SK-N-SH treated with all-trans-retinoic acid at 6 μM for 48 hours (cell line): ENCODE data around the gene LYST.

ENCODE experiments used
- ATAC-seq: fragments of 200-7000 bp; cut with Tn5 transposase; 3 replicates; pipeline ENCODE4 v1.9.1; 2020; ENCODE audit warnings: mild to moderate bottlenecking, moderate library complexity
- ARNTL ChIP-seq: fragments of 450-650 bp; formaldehyde crosslinking; IDR thresholded peaks from 2 replicates; pipeline ENCODE4 v1.5.0; 2020; ENCODE audit warnings: low read depth, mild to moderate bottlenecking, moderate library complexity, borderline replicate concordance
- BACH2 ChIP-seq: fragments of 250-450 bp; sonication (Bioruptor Pico); IDR thresholded peaks from 2 replicates; pipeline ENCODE4 v1.9.0; 2021; ENCODE audit warnings: mild to moderate bottlenecking, borderline replicate concordance
- CSDC2 ChIP-seq: fragments of 250-450 bp; sonication (Bioruptor Pico); IDR thresholded peaks from 2 replicates; pipeline ENCODE4 v1.5.0; 2020; ENCODE audit warnings: mild to moderate bottlenecking, moderate library complexity
- ESRRG ChIP-seq: fragments of 250-450 bp; sonication (Bioruptor Pico); IDR thresholded peaks from 2 replicates; pipeline ENCODE4 v1.6.1; 2021; ENCODE audit warnings: mild to moderate bottlenecking
- GLIS3 ChIP-seq: fragments of 250-450 bp; sonication (Bioruptor Pico); IDR thresholded peaks from 2 replicates; pipeline ENCODE4 v1.5.0; 2020; ENCODE audit warnings: mild to moderate bottlenecking, moderate library complexity
- ISL1 ChIP-seq: fragments of 250-450 bp; sonication (Bioruptor Pico); IDR thresholded peaks from 2 replicates; pipeline ENCODE4 v2.1.2; 2022; ENCODE audit warnings: mild to moderate bottlenecking, moderate library complexity
- PPARA ChIP-seq: fragments of 250-450 bp; sonication (Bioruptor Pico); IDR thresholded peaks from 2 replicates; pipeline ENCODE4 v1.5.0; 2020; ENCODE audit warnings: mild to moderate bottlenecking, borderline replicate concordance
- RARB ChIP-seq: fragments of 250-450 bp; sonication (Bioruptor Pico); IDR thresholded peaks from 2 replicates; pipeline ENCODE4 v1.8.0; 2021; ENCODE audit warnings: mild to moderate bottlenecking, moderate library complexity
- SNAI2 ChIP-seq: fragments of 250-450 bp; sonication (Bioruptor Pico); IDR thresholded peaks from 2 replicates; pipeline ENCODE4 v1.5.0; 2020; ENCODE audit warnings: mild to moderate bottlenecking, moderate library complexity
- TCF4 ChIP-seq: fragments of 250-450 bp; sonication (Bioruptor Pico); IDR thresholded peaks from 2 replicates; pipeline ENCODE4 v1.8.0; 2021; ENCODE audit warnings: mild to moderate bottlenecking, moderate library complexity, borderline replicate concordance
- TOX ChIP-seq: fragments of 250-450 bp; sonication (Bioruptor Pico); IDR thresholded peaks from 2 replicates; pipeline ENCODE4 v1.8.0; 2021; ENCODE audit warnings: mild to moderate bottlenecking, moderate library complexity, borderline replicate concordance
- TSHZ2 ChIP-seq: fragments of 250-450 bp; sonication (Bioruptor Pico); IDR thresholded peaks from 2 replicates; pipeline ENCODE4 v1.5.0; 2020; ENCODE audit warnings: mild to moderate bottlenecking, moderate library complexity
- ZC3H10 ChIP-seq: fragments of 250-450 bp; sonication (Bioruptor Pico); IDR thresholded peaks from 2 replicates; pipeline ENCODE4 v1.5.1; 2021; ENCODE audit warnings: mild to moderate bottlenecking, moderate library complexity
- ZFP3 ChIP-seq: fragments of 250-450 bp; sonication (Bioruptor Pico); IDR thresholded peaks from 2 replicates; pipeline ENCODE4 v1.5.0; 2020; ENCODE audit warnings: mild to moderate bottlenecking, moderate library complexity
- ZFP30 ChIP-seq: fragments of 450-650 bp; formaldehyde crosslinking; IDR thresholded peaks from 2 replicates; pipeline ENCODE4 v1.5.0; 2022; ENCODE audit warnings: mild to moderate bottlenecking, moderate library complexity
- ZNF565 ChIP-seq: fragments of 450-650 bp; formaldehyde crosslinking; conservative IDR thresholded peaks from 2 replicates; pipeline ENCODE4 v1.5.0; 2020; ENCODE audit warnings: low read depth, mild to moderate bottlenecking, moderate library complexity
- ZNF70 ChIP-seq: fragments of 450-650 bp; formaldehyde crosslinking; IDR thresholded peaks from 2 replicates; pipeline ENCODE4 v1.5.0; 2020; ENCODE audit warnings: mild to moderate bottlenecking, moderate library complexity
- ZNF8 ChIP-seq: fragments of 450-650 bp; formaldehyde crosslinking; IDR thresholded peaks from 2 replicates; pipeline ENCODE4 v1.5.0; 2020; ENCODE audit warnings: mild to moderate bottlenecking, moderate library complexity
- TF ChIP-seq, protein P1 (sequence below): fragments of 250-450 bp; sonication (Bioruptor Pico); IDR thresholded peaks from 2 replicates; pipeline ENCODE4 v1.5.1; 2020; ENCODE audit warnings: low read depth, mild to moderate bottlenecking, moderate library complexity
- TF ChIP-seq, protein P2 (sequence below): fragments of 250-450 bp; sonication (Bioruptor Pico); IDR thresholded peaks from 2 replicates; pipeline ENCODE4 v1.5.1; 2021; ENCODE audit warnings: mild to moderate bottlenecking, moderate library complexity
- TF ChIP-seq, protein P3 (sequence below): fragments of 250-450 bp; sonication (Bioruptor Pico); IDR thresholded peaks from 2 replicates; pipeline ENCODE4 v1.8.0; 2021; ENCODE audit warnings: low read depth, mild to moderate bottlenecking, moderate library complexity, borderline replicate concordance
- TF ChIP-seq, protein P4 (sequence below): fragments of 250-450 bp; sonication (Bioruptor Pico); IDR thresholded peaks from 2 replicates; pipeline ENCODE4 v1.8.0; 2020; ENCODE audit warnings: mild to moderate bottlenecking, moderate library complexity, borderline replicate concordance

The LYST gene

DNA sequence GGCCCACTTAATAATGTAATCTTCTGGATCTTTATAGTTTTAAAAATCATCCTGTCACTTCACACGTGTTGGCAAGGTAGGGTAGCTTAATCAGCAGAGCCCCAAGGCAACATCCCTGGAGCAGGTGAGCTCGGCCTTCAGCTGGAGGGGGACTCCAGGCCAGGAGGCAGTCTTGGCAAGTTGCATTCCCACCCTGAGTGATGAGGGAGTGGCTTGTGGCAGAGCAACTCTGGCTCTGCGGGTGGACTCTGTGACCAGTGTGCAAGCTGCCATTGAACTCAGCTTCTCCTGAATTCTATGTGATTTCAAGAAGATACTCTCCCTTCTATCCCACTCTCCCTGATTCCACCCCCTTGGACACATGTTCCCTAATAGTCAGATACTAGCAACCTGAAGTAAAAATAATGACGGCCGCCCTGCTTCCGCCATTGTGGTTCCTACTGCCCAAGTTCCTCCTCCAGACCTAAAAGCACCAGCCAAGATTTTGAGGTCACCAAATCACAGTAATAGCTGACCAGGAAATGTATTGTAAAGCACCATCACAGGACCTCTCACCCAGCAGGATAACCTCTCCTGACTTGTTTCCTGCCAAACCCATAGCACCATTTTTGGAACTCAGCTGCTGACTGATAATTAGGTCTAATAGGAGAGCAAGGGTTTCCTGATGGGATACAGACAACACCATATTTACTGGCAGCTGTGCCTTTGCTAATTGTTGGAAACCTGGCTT, 11.5 kb upstream of the LYST start:
- ATAC-seq: no peak
- TF ChIP-seq ISL1 (CRISPR knock-in tag): no peak
- no peak for TF ChIP-seq PPARA
- TF ChIP-seq GLIS3 (CRISPR knock-in tag): no peak
- TF ChIP-seq CSDC2 (CRISPR knock-in tag): no peak
- TF ChIP-seq ARNTL (CRISPR knock-in tag): no peak
- no peak for TF ChIP-seq TCF4
- no peak for TF ChIP-seq TSHZ2 (CRISPR knock-in tag)
- TF ChIP-seq RARB: no peak
- TF ChIP-seq SNAI2 (CRISPR knock-in tag): no peak
- no peak for TF ChIP-seq ZNF8 (CRISPR knock-in tag)
- TF ChIP-seq, protein P1, sequence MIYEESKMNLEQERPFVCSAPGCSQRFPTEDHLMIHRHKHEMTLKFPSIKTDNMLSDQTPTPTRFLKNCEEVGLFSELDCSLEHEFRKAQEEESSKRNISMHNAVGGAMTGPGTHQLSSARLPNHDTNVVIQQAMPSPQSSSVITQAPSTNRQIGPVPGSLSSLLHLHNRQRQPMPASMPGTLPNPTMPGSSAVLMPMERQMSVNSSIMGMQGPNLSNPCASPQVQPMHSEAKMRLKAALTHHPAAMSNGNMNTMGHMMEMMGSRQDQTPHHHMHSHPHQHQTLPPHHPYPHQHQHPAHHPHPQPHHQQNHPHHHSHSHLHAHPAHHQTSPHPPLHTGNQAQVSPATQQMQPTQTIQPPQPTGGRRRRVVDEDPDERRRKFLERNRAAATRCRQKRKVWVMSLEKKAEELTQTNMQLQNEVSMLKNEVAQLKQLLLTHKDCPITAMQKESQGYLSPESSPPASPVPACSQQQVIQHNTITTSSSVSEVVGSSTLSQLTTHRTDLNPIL (CRISPR knock-in tag): no peak
- TF ChIP-seq ZNF565 (CRISPR knock-in tag): no peak
- TF ChIP-seq ESRRG (CRISPR knock-in tag): no peak
- TF ChIP-seq, protein P2, sequence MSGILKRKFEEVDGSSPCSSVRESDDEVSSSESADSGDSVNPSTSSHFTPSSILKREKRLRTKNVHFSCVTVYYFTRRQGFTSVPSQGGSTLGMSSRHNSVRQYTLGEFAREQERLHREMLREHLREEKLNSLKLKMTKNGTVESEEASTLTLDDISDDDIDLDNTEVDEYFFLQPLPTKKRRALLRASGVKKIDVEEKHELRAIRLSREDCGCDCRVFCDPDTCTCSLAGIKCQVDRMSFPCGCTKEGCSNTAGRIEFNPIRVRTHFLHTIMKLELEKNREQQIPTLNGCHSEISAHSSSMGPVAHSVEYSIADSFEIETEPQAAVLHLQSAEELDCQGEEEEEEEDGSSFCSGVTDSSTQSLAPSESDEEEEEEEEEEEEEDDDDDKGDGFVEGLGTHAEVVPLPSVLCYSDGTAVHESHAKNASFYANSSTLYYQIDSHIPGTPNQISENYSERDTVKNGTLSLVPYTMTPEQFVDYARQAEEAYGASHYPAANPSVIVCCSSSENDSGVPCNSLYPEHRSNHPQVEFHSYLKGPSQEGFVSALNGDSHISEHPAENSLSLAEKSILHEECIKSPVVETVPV (CRISPR knock-in tag): no peak
- TF ChIP-seq ZFP30 (CRISPR knock-in tag): no peak
- TF ChIP-seq, protein P3, sequence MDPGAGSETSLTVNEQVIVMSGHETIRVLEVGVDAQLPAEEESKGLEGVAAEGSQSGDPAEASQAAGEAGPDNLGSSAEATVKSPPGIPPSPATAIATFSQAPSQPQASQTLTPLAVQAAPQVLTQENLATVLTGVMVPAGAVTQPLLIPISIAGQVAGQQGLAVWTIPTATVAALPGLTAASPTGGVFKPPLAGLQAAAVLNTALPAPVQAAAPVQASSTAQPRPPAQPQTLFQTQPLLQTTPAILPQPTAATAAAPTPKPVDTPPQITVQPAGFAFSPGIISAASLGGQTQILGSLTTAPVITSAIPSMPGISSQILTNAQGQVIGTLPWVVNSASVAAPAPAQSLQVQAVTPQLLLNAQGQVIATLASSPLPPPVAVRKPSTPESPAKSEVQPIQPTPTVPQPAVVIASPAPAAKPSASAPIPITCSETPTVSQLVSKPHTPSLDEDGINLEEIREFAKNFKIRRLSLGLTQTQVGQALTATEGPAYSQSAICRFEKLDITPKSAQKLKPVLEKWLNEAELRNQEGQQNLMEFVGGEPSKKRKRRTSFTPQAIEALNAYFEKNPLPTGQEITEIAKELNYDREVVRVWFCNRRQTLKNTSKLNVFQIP (CRISPR knock-in tag): no peak
- no peak for TF ChIP-seq ZFP3 (CRISPR knock-in tag)
- TF ChIP-seq, protein P4, sequence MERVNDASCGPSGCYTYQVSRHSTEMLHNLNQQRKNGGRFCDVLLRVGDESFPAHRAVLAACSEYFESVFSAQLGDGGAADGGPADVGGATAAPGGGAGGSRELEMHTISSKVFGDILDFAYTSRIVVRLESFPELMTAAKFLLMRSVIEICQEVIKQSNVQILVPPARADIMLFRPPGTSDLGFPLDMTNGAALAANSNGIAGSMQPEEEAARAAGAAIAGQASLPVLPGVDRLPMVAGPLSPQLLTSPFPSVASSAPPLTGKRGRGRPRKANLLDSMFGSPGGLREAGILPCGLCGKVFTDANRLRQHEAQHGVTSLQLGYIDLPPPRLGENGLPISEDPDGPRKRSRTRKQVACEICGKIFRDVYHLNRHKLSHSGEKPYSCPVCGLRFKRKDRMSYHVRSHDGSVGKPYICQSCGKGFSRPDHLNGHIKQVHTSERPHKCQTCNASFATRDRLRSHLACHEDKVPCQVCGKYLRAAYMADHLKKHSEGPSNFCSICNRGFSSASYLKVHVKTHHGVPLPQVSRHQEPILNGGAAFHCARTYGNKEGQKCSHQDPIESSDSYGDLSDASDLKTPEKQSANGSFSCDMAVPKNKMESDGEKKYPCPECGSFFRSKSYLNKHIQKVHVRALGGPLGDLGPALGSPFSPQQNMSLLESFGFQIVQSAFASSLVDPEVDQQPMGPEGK: no peak
- no peak for TF ChIP-seq TOX (CRISPR knock-in tag)

DNA sequence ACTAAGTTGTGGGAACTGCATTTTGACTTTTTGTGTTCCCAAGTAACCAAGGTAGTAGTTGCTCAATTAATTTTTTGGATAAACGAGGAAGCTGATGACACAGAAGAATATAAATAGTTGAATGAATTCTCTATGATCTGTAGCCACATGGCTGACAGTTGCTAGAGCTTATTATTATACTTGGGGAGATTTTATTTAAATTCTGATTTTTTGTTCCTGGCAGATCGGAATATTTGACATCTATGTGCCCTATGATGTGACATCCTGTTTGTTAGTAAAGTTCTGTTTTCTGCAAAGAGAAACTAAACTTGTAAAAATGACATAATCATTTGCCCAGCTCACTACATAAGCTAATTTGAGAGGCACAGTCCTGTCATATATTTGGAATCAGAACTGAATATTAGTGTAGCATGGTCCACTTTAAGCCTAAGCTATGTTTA, 9.7 kb upstream of the LYST start:
- no peak for TF ChIP-seq ZNF565 (CRISPR knock-in tag)
- no peak for TF ChIP-seq GLIS3 (CRISPR knock-in tag)
- no peak for TF ChIP-seq BACH2 (CRISPR knock-in tag)
- no peak for TF ChIP-seq TCF4
- TF ChIP-seq ISL1 (CRISPR knock-in tag): no peak
- TF ChIP-seq ZC3H10 (CRISPR knock-in tag): no peak
- no peak for TF ChIP-seq ZNF70 (CRISPR knock-in tag)
- TF ChIP-seq, all 23 proteins: peak for 0
- ATAC-seq: no peak
